GM18511 (cell line): ENCODE results near the gene BYSL.

ENCODE experiments used
- ATAC-seq: cut with Tn5 transposase; IDR thresholded peaks from one replicate; pipeline ENCODE4 v1.9.1; 2021; ENCODE audit warnings: mild to moderate bottlenecking, moderate library complexity; ENCODE audit not compliant: unreplicated experiment

The BYSL gene

GRCh38 chr6:41914343-41914742, 7.0 kb upstream of the BYSL start:
- no peak for ATAC-seq

DNA sequence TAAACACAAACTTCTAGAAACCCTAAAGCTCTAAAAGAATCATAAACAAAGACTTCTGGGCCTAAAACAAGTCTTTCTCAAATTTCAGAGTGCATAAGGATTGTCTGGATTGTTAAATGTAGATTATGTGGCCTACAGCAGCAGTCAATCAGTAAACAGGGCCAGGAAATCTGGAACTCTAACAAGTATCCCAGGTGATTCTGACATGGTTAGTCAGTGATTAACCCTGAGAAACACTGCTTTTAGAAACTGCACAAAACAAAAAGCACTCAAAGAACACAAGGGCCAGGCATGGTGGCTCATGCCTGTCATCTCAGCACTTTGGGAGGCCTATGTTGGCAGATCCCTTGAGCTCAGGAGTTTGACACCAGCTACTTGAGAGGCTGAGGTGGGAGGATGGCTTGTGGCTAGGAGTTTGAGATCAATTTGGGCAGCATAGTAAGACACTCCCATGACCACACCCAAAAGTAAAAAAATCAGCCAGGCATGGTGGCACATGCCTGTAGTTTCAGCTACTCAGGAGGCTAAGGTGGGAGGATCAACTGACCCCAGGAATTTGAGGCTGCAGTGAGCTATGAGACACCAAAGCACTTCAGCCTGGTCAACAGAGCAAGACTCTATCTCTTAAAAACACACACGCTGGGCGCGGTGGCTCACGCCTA, 6.3 kb upstream of the BYSL start:
- ATAC-seq = no peak

DNA sequence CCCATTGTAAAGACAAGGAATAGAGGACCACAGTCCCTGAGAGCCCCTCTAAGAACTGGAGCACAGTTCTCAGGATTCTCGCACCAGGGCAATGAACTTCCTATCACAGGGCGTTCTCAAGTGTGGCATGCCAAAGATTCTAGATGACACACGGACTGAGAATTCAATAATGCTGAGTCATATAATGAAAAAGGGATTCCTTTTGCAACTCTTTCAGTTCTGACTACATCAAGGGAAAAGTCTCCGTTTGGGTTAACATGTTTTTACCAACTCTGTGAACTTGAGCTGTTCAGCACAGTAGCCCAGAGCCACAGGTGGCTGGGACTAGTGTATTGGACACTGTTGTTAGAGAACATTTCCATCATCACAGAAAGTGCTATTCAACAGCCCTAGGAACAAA, 3.8 kb upstream of the BYSL start:
- ATAC-seq = no peak

GRCh38 chr6:41921712-41921998, 356 bp downstream of the BYSL start:
- peak; percentile 14 for ATAC-seq

DNA sequence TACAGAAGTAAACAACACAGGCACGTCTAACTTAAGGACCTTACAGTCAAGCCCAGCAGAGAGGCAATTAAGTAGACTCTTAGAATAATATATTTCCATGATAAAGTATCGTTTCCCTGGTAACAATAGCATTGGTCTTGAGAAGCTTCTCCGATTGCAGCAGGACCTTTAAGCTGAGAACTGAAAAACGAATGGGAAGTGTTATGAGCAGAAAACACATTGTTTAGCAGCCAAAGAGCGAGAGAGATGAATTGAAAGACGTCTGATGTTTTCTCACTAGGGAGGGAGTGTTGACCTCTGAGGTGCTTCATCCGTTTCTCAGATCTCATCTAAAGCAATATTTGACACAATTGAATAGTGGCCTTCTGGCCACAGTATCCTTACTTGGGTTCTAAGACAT, 855 bp downstream of the BYSL start:
- ATAC-seq = no peak

DNA sequence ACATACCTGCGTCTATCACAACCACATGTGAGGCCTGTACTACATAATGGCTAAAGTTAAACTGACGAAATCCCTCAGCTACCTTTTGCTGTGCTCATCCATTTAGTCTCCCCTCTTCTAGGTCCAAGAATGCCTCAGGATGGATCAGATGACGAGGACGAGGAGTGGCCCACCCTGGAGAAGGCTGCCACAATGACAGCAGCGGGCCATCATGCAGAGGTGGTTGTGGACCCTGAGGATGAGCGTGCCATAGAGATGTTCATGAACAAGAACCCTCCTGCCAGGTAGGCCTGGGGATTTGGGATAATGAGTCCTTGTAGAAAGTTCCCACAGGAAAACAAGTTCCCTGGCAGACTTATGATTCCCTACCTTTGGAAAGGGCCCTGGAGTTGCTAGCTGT, 6.0 kb downstream of the BYSL start:
- ATAC-seq = no peak

DNA sequence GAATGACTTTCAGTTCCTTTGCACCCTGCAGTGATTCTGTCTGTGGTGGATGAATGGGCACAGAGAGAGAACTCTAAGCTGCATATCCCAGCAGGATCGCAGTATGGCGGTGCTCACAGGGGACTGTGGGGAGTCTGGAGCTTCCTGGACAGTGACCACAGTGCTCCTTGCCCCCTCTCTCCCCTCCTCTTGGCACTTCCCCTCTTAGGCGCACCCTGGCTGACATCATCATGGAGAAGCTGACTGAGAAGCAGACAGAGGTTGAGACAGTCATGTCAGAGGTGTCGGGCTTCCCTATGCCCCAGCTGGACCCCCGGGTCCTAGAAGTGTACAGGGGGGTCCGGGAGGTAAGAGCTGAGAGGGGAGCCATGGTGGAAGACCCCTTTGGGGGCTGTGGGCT, 8.6 kb downstream of the BYSL start:
- ATAC-seq = no peak

GRCh38 chr6:41931792-41932191, 10.5 kb downstream of the BYSL start:
- no peak for ATAC-seq

- ATAC-seq = no peak
These were observed 11.1 kb downstream of the BYSL start for GRCh38 chr6:41932378-41932777.

DNA sequence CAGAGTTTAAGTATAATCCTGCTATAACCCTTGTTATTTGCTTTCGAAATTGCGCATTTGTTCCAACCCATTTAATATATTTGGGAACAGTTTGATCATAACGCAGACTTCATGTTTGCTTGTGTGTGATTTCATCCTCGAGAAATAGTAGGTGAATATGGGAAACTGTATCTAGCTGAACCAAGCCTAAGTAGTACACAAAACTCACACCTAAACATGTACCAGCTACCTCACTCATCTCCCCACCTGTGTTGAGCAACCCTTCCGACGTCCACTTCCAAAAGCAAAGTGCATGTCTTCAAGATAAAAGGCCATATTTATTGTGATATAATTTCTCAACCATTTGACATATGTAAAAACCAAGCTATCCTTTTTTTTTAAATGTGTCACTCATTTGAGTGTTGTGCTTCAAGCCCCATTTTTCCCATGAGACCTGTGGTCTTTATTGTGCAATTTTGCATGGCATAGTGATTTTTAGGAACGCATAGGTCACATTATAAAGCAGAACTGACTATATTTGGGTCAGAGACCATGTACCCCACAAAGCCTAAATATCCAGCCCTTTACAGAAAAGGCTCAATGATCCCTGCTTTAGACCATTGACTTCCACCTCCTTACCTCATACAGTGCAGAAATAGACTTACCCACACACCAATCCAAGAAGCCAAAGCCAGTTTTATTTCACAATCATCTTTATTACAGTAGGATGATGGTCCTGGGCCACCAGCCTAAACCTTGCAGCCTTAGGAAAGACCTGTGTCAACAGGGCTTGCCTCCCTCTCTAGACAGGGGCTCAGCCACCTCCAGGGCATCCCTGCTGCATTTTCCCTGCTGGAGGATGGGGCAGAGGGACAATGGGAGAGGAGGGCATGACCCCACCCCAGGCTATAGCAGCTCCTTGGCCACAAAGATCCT, 13.2 kb downstream of the BYSL start:
- no peak for ATAC-seq

DNA sequence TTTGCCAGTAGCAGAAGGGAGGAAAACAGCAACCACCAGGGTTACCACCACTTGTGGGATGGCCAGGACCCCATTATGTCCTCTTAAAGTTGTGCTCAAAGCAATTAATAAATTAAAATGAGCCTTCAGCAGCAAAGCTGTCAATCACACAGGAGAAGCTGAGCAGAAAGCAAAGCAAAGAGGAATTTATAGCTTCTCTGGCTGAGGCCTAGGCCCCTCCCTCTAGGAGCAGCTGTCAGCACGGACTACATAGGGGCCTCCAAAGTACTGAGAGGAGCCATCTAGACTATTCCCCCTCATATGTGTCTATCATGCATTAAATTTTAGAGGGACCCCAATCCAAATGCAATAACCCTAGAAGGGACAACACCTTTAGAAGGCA, 13.9 kb downstream of the BYSL start:
- ATAC-seq = no peak

DNA sequence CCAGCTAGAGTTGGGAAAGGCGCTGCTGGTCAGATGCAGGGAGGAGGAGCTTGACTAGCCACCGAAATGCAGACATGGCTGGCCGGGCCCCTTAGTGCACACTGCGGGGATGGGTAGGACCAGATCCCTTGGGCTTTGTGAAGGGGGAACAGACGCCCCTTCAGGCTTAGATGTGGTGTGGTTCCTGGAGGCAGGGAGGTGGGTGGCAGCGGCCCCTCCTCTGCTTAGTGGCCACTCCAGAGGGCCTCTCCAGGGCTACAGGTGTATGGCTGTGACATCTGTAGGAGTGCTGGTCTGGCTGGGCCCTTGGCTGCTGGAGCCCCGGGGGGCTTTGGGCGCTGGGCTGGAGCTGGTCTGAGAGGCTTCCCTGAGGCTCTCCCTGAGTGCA, 14.4 kb downstream of the BYSL start:
- ATAC-seq = peak; percentile 14

DNA sequence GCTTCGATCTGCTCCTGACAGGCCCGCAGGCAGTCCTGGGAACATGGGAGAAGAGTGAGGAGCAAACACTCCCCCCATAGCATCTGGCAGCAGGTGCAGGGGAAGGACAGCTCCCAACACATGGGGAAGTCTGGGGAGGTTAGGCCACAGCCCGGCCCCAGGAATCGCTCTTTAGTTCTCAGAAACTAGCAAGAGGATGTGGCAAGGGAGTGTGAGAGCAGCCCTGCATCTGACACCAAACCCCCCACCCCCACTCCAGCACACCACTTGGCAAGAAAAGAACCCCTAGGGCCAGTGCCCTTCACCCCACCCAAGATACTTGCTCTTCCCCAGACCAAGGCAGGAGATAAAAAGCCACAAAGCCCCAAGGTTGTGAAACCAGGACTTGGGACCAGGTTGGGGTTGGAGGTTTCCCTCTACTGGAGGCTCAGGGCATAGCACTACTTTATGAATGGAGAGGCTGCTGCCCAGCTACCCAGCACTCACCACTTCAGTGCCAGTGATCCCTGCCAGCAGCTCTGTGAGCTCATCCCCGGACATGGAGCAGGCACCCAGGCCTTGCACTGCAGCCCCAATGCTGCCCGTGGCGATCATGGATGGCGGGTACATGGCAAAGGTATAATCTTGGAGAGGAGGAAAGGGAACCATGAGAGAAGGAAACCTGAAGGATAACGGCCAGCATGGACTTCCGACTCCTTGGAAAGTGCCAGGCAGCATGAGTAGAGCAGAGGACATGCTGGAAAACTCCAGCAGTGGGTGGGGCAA, 15.0 kb downstream of the BYSL start:
- peak; percentile 64 for ATAC-seq

- no peak for ATAC-seq
These were observed 16.2 kb downstream of the BYSL start for GRCh38 chr6:41937472-41937860.

DNA sequence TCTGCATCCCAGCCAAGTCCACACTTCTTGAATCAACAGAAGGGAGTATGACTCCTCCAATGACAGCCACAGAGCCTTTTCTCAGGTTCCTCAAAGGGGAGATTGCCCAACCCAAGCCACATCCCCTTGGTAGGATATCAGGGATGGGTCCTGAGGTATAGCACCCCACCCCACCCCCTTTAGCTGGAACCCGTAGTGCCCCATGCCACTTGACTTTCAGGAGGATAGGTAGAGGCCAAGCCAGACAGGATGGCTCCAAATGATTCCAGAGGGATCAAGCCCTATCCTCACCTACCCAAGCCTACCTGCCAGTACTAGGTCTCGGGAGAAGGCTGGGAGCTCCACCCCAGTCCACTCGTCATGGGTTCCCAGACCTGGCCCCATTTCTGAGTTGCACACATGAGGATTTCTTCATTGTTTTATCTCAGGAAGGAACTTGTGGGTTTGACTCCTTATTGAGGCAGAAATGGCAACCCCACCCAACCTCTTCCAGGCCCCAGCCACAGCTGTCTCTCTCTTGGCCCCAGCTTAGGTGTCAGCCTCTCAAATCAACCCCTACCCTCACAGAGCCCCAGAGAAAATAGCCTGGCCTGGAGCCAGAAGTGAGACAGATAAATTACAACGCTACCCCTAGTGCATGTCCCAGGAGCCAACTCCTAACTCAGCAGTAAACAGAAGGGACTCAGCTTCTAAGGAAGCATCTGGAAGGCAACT, 16.7 kb downstream of the BYSL start:
- no peak for ATAC-seq

DNA sequence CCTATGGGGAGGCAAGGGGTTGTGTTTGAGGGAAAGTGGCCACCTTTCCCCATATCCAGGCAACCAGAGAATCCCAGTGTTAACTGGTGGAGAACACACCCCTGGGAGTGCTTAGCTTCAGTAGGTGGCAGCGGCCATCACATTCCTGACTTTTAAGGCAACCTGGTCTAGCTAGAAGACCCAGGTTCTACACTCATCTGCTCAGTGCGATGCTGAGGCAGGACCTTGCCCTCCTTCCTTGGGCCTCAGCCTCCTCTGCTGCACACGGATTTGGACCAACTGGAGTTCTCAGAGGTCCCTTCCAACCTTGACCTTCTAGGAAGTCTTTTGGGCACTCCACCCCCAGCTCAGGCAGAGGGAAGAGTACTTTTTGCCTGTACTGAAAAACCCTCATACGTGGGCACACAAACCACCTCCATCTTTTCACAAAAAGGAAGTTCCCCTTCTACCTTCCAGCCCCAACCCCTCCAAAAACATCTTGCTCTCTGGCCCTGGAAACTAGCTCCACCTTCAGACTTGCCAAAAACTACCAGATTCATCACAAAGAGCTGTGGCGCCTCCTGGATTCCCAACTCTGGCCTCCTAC, 17.4 kb downstream of the BYSL start:
- no peak for ATAC-seq

GRCh38 chr6:41939176-41939847, 18.0 kb downstream of the BYSL start:
- no peak for ATAC-seq

- no peak for ATAC-seq
These were observed 18.8 kb downstream of the BYSL start for GRCh38 chr6:41939848-41940758.

- no peak for ATAC-seq
These were observed 19.5 kb downstream of the BYSL start for GRCh38 chr6:41940759-41941279.
